ENCODE results near the gene COG2.
"Not testable (repeated sequence)": the region's sequence is repeated elsewhere in the genome, so short reads cannot be mapped to it uniquely, and the experiment has no call there.

Gene COG2

DNA sequence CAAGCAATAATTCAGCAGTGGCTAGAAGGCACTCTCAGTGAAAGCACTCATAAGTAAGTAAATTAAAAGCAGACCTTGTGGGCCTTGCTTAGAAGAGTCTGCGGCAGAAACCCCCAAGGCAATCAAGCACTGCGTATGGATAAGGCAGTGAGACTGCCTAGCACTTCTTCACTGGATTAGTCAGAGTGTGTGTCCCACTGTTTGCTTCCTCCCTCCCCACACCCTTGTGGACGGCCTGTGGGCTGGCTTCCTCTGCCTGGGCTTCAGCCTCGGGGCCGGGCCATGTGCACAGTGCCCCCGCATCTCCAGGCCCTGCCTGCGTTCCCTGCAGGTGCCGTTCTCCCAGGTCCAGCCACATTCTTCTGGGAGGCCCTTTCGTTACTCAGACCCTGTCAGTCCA, 47.8 kb downstream of the COG2 start:
- Histone ChIP-seq H3K36me3 (ENCODE audit: control insufficient read depth, insufficient read depth, low read length) (peaks cover 67% of the 10 kb centered on the region), H3K4me1 (ENCODE audit: control insufficient read depth, insufficient read depth, low read length, poor library complexity, severe bottlenecking) (no peaks in the 10 kb centered on the region), H3K9me3 (ENCODE audit: control insufficient read depth, low read length) (no peaks in the 10 kb centered on the region), H3K4me3 (ENCODE audit: extremely low read depth, insufficient read depth, low read length, poor library complexity, severe bottlenecking) (no peak overlapping the region), H3K27ac (ENCODE audit: low read depth, low read length, severe bottlenecking) (no peak overlapping the region)
- WGBS, 2 experiments (ENCODE audit: insufficient coverage in 2 of 2) = 90 to 92% methylated on average over 3 to 8 of the region's 9 CpGs

GRCh38 chr1:230691615-230692014, 49.3 kb downstream of the COG2 start:
- Histone ChIP-seq H3K36me3 (ENCODE audit: control insufficient read depth, insufficient read depth, low read length) (peaks cover 55% of the 10 kb centered on the region), H3K9me3 (ENCODE audit: control insufficient read depth, low read length) (no peaks in the 10 kb centered on the region), H3K27ac (ENCODE audit: low read depth, low read length, severe bottlenecking) (no peak overlapping the region), H3K4me1 (ENCODE audit: control insufficient read depth, insufficient read depth, low read length, poor library complexity, severe bottlenecking) (no peaks in the 10 kb centered on the region), H3K4me3 (ENCODE audit: extremely low read depth, insufficient read depth, low read length, poor library complexity, severe bottlenecking) (no peak overlapping the region)
- WGBS, 2 experiments (ENCODE audit: insufficient coverage in 2 of 2) = 93 to 95% methylated on average over 10 of the region's 10 CpGs

GRCh38 chr1:230693221-230693620, 50.9 kb downstream of the COG2 start:
- WGBS, 2 experiments (ENCODE audit: insufficient coverage in 2 of 2) = 87 to 92% methylated on average over 3 to 4 of the region's 6 CpGs
- Histone ChIP-seq H3K4me1 (ENCODE audit: control insufficient read depth, insufficient read depth, low read length, poor library complexity, severe bottlenecking) (no peaks in the 10 kb centered on the region), H3K36me3 (ENCODE audit: control insufficient read depth, insufficient read depth, low read length) (peaks cover 43% of the 10 kb centered on the region), H3K4me3 (ENCODE audit: extremely low read depth, insufficient read depth, low read length, poor library complexity, severe bottlenecking) (no peak overlapping the region), H3K9me3 (ENCODE audit: control insufficient read depth, low read length) (no peaks in the 10 kb centered on the region), H3K27ac (ENCODE audit: low read depth, low read length, severe bottlenecking) (no peak overlapping the region)

- Histone ChIP-seq H3K36me3 (ENCODE audit: control insufficient read depth, insufficient read depth, low read length) (peaks cover 38% of the 10 kb centered on the region), H3K4me1 (ENCODE audit: control insufficient read depth, insufficient read depth, low read length, poor library complexity, severe bottlenecking) (no peaks in the 10 kb centered on the region), H3K9me3 (ENCODE audit: control insufficient read depth, low read length) (no peaks in the 10 kb centered on the region), H3K4me3 (ENCODE audit: extremely low read depth, insufficient read depth, low read length, poor library complexity, severe bottlenecking) (no peak overlapping the region), H3K27ac (ENCODE audit: low read depth, low read length, severe bottlenecking) (no peak overlapping the region)
- 86 to 89% methylated on average over 4 to 7 of the region's 8 CpGs for WGBS, 2 experiments (ENCODE audit: insufficient coverage in 2 of 2)
Observed at GRCh38 chr1:230693777-230694176, 51.5 kb downstream of the COG2 start.

DNA sequence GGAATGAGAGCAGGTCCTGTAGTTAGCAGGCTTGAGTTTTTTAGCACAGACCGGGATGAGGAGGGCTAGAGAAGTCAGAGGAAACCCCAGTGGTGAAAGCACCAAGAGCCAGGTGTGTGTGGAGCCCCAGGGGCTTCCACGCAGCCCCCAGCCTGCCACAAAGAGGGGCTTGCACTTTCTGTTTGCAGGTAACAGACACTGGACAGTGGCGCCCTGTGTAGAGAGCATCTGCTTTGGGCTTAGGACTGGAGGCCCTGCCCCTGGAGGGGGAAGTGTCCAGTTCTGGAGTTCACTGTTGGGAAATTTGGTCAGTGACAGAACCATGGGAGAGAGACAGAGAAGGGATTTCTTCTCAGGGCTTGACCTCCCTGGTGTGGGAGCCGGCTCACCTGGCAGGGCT, 52.2 kb downstream of the COG2 start:
- no peak overlapping the region for H3K27ac ChIP-seq (ENCODE audit: low read depth, low read length, severe bottlenecking)
- no peaks in the 10 kb centered on the region for H3K4me1 ChIP-seq (ENCODE audit: control insufficient read depth, insufficient read depth, low read length, poor library complexity, severe bottlenecking)
- H3K9me3 ChIP-seq (ENCODE audit: control insufficient read depth, low read length) = no peaks in the 10 kb centered on the region
- peaks cover 31% of the 10 kb centered on the region for H3K36me3 ChIP-seq (ENCODE audit: control insufficient read depth, insufficient read depth, low read length)
- H3K4me3 ChIP-seq (ENCODE audit: extremely low read depth, insufficient read depth, low read length, poor library complexity, severe bottlenecking) = no peak overlapping the region
- 92% methylated on average over 4 of the region's 4 CpGs for WGBS, 2 experiments (ENCODE audit: insufficient coverage in 2 of 2)

GRCh38 chr1:230694991-230695390, 52.7 kb downstream of the COG2 start:
- 67 to 80% methylated on average over 1 to 4 of the region's 4 CpGs for WGBS, 2 experiments (ENCODE audit: insufficient coverage in 2 of 2)
- H3K4me1 ChIP-seq (ENCODE audit: control insufficient read depth, insufficient read depth, low read length, poor library complexity, severe bottlenecking) = no peaks in the 10 kb centered on the region

GRCh38 chr1:230696218-230696617, 53.9 kb downstream of the COG2 start:
- Histone ChIP-seq H3K4me3 (ENCODE audit: extremely low read depth, insufficient read depth, low read length, poor library complexity, severe bottlenecking) (no peak overlapping the region), H3K4me1 (ENCODE audit: control insufficient read depth, insufficient read depth, low read length, poor library complexity, severe bottlenecking) (no peaks in the 10 kb centered on the region), H3K36me3 (ENCODE audit: control insufficient read depth, insufficient read depth, low read length) (peaks cover 23% of the 10 kb centered on the region), H3K9me3 (ENCODE audit: control insufficient read depth, low read length) (no peaks in the 10 kb centered on the region), H3K27ac (ENCODE audit: low read depth, low read length, severe bottlenecking) (no peak overlapping the region)
- 88 to 92% methylated on average over 7 to 8 of the region's 8 CpGs for WGBS, 2 experiments (ENCODE audit: insufficient coverage in 2 of 2)

More at GRCh38 chr1:230694991-230695390, 52.7 kb downstream of the COG2 start:
- Histone ChIP-seq H3K4me3 (ENCODE audit: extremely low read depth, insufficient read depth, low read length, poor library complexity, severe bottlenecking) (no peak overlapping the region), H3K9me3 (ENCODE audit: control insufficient read depth, low read length) (no peaks in the 10 kb centered on the region), H3K36me3 (ENCODE audit: control insufficient read depth, insufficient read depth, low read length) (peaks cover 27% of the 10 kb centered on the region), H3K27ac (ENCODE audit: low read depth, low read length, severe bottlenecking) (no peak overlapping the region)

GRCh38 chr1:230696722-230697437, 54.6 kb downstream of the COG2 start:
- peaks cover 16% of the 10 kb centered on the region for H3K36me3 ChIP-seq (ENCODE audit: control insufficient read depth, insufficient read depth, low read length)
- no peaks in the 10 kb centered on the region for H3K9me3 ChIP-seq (ENCODE audit: control insufficient read depth, low read length)
- WGBS, 2 experiments (ENCODE audit: insufficient coverage in 2 of 2) = 86 to 98% methylated on average over 4 of the region's 7 CpGs
- H3K27ac ChIP-seq (ENCODE audit: low read depth, low read length, severe bottlenecking) = no peak overlapping the region
- no peaks in the 10 kb centered on the region for H3K4me1 ChIP-seq (ENCODE audit: control insufficient read depth, insufficient read depth, low read length, poor library complexity, severe bottlenecking)
- no peak overlapping the region for H3K4me3 ChIP-seq (ENCODE audit: extremely low read depth, insufficient read depth, low read length, poor library complexity, severe bottlenecking)

GRCh38 chr1:230698130-230698529, 55.8 kb downstream of the COG2 start:
- Histone ChIP-seq H3K4me3 (ENCODE audit: extremely low read depth, insufficient read depth, low read length, poor library complexity, severe bottlenecking) (no peak overlapping the region), H3K36me3 (ENCODE audit: control insufficient read depth, insufficient read depth, low read length) (peaks cover 8% of the 10 kb centered on the region), H3K27ac (ENCODE audit: low read depth, low read length, severe bottlenecking) (no peak overlapping the region), H3K4me1 (ENCODE audit: control insufficient read depth, insufficient read depth, low read length, poor library complexity, severe bottlenecking) (no peaks in the 10 kb centered on the region), H3K9me3 (ENCODE audit: control insufficient read depth, low read length) (no peaks in the 10 kb centered on the region)
- 95 to 97% methylated on average over 14 of the region's 14 CpGs for WGBS, 2 experiments (ENCODE audit: insufficient coverage in 2 of 2)

DNA sequence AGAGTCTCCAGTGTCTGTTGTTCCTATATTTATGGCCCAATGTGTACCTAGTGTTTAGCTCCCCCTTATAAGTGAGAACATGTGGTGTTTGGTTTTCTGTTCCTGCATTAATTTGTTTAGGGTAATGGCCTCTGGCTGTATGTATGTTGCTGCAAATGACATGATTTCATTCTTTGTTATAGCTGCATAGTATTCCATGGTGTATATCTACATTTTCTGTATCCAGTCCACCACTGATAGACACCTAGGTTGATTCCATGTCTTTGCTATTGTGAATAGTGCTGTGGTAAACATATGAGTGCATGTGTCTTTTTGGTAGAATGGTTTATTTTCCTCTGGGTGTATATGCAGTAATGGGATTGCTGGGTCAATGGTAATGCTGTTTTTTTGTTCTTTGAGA, 56.7 kb downstream of the COG2 start:
- H3K27ac ChIP-seq (ENCODE audit: low read depth, low read length, severe bottlenecking); H3K4me3 ChIP-seq (ENCODE audit: extremely low read depth, insufficient read depth, low read length, poor library complexity, severe bottlenecking): not testable (repeated sequence)

DNA sequence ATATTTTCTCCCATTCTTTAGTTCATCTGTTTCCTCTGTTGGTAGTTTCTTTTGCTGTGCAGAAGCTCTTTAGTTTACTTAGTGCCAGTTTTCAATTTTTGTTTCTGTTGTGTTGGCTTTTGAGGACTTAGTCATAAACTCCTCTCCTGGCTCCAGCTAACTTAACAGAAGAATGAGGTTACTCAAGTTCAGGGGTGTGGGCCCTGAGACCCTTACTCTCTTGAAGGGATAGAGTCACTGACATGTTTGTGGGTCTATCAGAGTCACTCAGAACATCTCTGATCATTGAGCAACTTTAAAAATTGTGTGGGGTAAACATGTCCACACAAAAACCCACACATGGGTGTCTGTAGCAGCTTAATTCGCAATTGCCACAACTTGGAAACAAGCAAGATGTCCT, 57.4 kb downstream of the COG2 start:
- Histone ChIP-seq H3K4me1 (ENCODE audit: control insufficient read depth, insufficient read depth, low read length, poor library complexity, severe bottlenecking) (no peaks in the 10 kb centered on the region), H3K27ac (ENCODE audit: low read depth, low read length, severe bottlenecking) (no peak overlapping the region), H3K4me3 (ENCODE audit: extremely low read depth, insufficient read depth, low read length, poor library complexity, severe bottlenecking) (no peak overlapping the region), H3K9me3 (ENCODE audit: control insufficient read depth, low read length) (no peaks in the 10 kb centered on the region), H3K36me3 (ENCODE audit: control insufficient read depth, insufficient read depth, low read length) (no peaks in the 10 kb centered on the region)
- WGBS, 2 experiments (ENCODE audit: insufficient coverage in 2 of 2) = no CpG with 5 or more reads among the region's 1 CpG

More for the DNA sequence above, 56.7 kb downstream of the COG2 start:
- H3K9me3 ChIP-seq (ENCODE audit: control insufficient read depth, low read length); H3K4me1 ChIP-seq (ENCODE audit: control insufficient read depth, insufficient read depth, low read length, poor library complexity, severe bottlenecking); H3K36me3 ChIP-seq (ENCODE audit: control insufficient read depth, insufficient read depth, low read length): not testable (repeated sequence)
